SK-N-SH treated with all-trans-retinoic acid at 6 μM for 48 hours (cell line): ENCODE data around the gene GUCA2B.

ENCODE experiments used
- ATAC-seq: fragments of 200-7000 bp; cut with Tn5 transposase; 3 replicates; pipeline ENCODE4 v1.9.1; 2020; ENCODE audit warnings: mild to moderate bottlenecking, moderate library complexity
- ARNTL ChIP-seq: fragments of 450-650 bp; formaldehyde crosslinking; IDR thresholded peaks from 2 replicates; pipeline ENCODE4 v1.5.0; 2020; ENCODE audit warnings: low read depth, mild to moderate bottlenecking, moderate library complexity, borderline replicate concordance
- BACH2 ChIP-seq: fragments of 250-450 bp; sonication (Bioruptor Pico); IDR thresholded peaks from 2 replicates; pipeline ENCODE4 v1.9.0; 2021; ENCODE audit warnings: mild to moderate bottlenecking, borderline replicate concordance
- CREB5 ChIP-seq: fragments of 250-450 bp; sonication (Bioruptor Pico); IDR thresholded peaks from 2 replicates; pipeline ENCODE4 v1.5.1; 2020; ENCODE audit warnings: low read depth, mild to moderate bottlenecking, moderate library complexity
- CSDC2 ChIP-seq: fragments of 250-450 bp; sonication (Bioruptor Pico); IDR thresholded peaks from 2 replicates; pipeline ENCODE4 v1.5.0; 2020; ENCODE audit warnings: mild to moderate bottlenecking, moderate library complexity
- ESRRG ChIP-seq: fragments of 250-450 bp; sonication (Bioruptor Pico); IDR thresholded peaks from 2 replicates; pipeline ENCODE4 v1.6.1; 2021; ENCODE audit warnings: mild to moderate bottlenecking
- GLIS3 ChIP-seq: fragments of 250-450 bp; sonication (Bioruptor Pico); IDR thresholded peaks from 2 replicates; pipeline ENCODE4 v1.5.0; 2020; ENCODE audit warnings: mild to moderate bottlenecking, moderate library complexity
- ISL1 ChIP-seq: fragments of 250-450 bp; sonication (Bioruptor Pico); IDR thresholded peaks from 2 replicates; pipeline ENCODE4 v2.1.2; 2022; ENCODE audit warnings: mild to moderate bottlenecking, moderate library complexity
- OSR1 ChIP-seq: fragments of 250-450 bp; sonication (Bioruptor Pico); IDR thresholded peaks from 2 replicates; pipeline ENCODE4 v1.8.0; 2022; ENCODE audit warnings: moderate library complexity, mild to moderate bottlenecking, inconsistent platforms
- PPARA ChIP-seq: fragments of 250-450 bp; sonication (Bioruptor Pico); IDR thresholded peaks from 2 replicates; pipeline ENCODE4 v1.5.0; 2020; ENCODE audit warnings: mild to moderate bottlenecking, borderline replicate concordance
- RARB ChIP-seq: fragments of 250-450 bp; sonication (Bioruptor Pico); IDR thresholded peaks from 2 replicates; pipeline ENCODE4 v1.8.0; 2021; ENCODE audit warnings: mild to moderate bottlenecking, moderate library complexity
- SNAI2 ChIP-seq: fragments of 250-450 bp; sonication (Bioruptor Pico); IDR thresholded peaks from 2 replicates; pipeline ENCODE4 v1.5.0; 2020; ENCODE audit warnings: mild to moderate bottlenecking, moderate library complexity
- TCF4 ChIP-seq: fragments of 250-450 bp; sonication (Bioruptor Pico); IDR thresholded peaks from 2 replicates; pipeline ENCODE4 v1.8.0; 2021; ENCODE audit warnings: mild to moderate bottlenecking, moderate library complexity, borderline replicate concordance
- TOX ChIP-seq: fragments of 250-450 bp; sonication (Bioruptor Pico); IDR thresholded peaks from 2 replicates; pipeline ENCODE4 v1.8.0; 2021; ENCODE audit warnings: mild to moderate bottlenecking, moderate library complexity, borderline replicate concordance
- ZC3H10 ChIP-seq: fragments of 250-450 bp; sonication (Bioruptor Pico); IDR thresholded peaks from 2 replicates; pipeline ENCODE4 v1.5.1; 2021; ENCODE audit warnings: mild to moderate bottlenecking, moderate library complexity
- ZFP3 ChIP-seq: fragments of 250-450 bp; sonication (Bioruptor Pico); IDR thresholded peaks from 2 replicates; pipeline ENCODE4 v1.5.0; 2020; ENCODE audit warnings: mild to moderate bottlenecking, moderate library complexity
- ZFP30 ChIP-seq: fragments of 450-650 bp; formaldehyde crosslinking; IDR thresholded peaks from 2 replicates; pipeline ENCODE4 v1.5.0; 2022; ENCODE audit warnings: mild to moderate bottlenecking, moderate library complexity
- ZNF565 ChIP-seq: fragments of 450-650 bp; formaldehyde crosslinking; conservative IDR thresholded peaks from 2 replicates; pipeline ENCODE4 v1.5.0; 2020; ENCODE audit warnings: low read depth, mild to moderate bottlenecking, moderate library complexity
- ZNF70 ChIP-seq: fragments of 450-650 bp; formaldehyde crosslinking; IDR thresholded peaks from 2 replicates; pipeline ENCODE4 v1.5.0; 2020; ENCODE audit warnings: mild to moderate bottlenecking, moderate library complexity
- ZNF8 ChIP-seq: fragments of 450-650 bp; formaldehyde crosslinking; IDR thresholded peaks from 2 replicates; pipeline ENCODE4 v1.5.0; 2020; ENCODE audit warnings: mild to moderate bottlenecking, moderate library complexity
- TF ChIP-seq, protein P1 (sequence below): fragments of 250-450 bp; sonication (Bioruptor Pico); IDR thresholded peaks from 2 replicates; pipeline ENCODE4 v1.8.0; 2020; ENCODE audit warnings: mild to moderate bottlenecking, moderate library complexity, borderline replicate concordance
- TF ChIP-seq, protein P2 (sequence below): fragments of 250-450 bp; sonication (Bioruptor Pico); IDR thresholded peaks from 2 replicates; pipeline ENCODE4 v1.5.1; 2021; ENCODE audit warnings: mild to moderate bottlenecking, moderate library complexity
- TF ChIP-seq, protein P3 (sequence below): fragments of 250-450 bp; sonication (Bioruptor Pico); IDR thresholded peaks from 2 replicates; pipeline ENCODE4 v1.8.0; 2021; ENCODE audit warnings: low read depth, mild to moderate bottlenecking, moderate library complexity, borderline replicate concordance

The GUCA2B gene

GRCh38 chr1:42135426-42135825, 17.8 kb upstream of the GUCA2B start:
- TF ChIP-seq ZNF70 (CRISPR knock-in tag), result no peak
- no peak for TF ChIP-seq ISL1 (CRISPR knock-in tag)
- TF ChIP-seq ZNF8 (CRISPR knock-in tag), result no peak
- no peak for TF ChIP-seq CSDC2
- no peak for TF ChIP-seq ZNF565
- TF ChIP-seq, protein P1, sequence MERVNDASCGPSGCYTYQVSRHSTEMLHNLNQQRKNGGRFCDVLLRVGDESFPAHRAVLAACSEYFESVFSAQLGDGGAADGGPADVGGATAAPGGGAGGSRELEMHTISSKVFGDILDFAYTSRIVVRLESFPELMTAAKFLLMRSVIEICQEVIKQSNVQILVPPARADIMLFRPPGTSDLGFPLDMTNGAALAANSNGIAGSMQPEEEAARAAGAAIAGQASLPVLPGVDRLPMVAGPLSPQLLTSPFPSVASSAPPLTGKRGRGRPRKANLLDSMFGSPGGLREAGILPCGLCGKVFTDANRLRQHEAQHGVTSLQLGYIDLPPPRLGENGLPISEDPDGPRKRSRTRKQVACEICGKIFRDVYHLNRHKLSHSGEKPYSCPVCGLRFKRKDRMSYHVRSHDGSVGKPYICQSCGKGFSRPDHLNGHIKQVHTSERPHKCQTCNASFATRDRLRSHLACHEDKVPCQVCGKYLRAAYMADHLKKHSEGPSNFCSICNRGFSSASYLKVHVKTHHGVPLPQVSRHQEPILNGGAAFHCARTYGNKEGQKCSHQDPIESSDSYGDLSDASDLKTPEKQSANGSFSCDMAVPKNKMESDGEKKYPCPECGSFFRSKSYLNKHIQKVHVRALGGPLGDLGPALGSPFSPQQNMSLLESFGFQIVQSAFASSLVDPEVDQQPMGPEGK (CRISPR knock-in tag), result no peak
- TF ChIP-seq ARNTL (CRISPR knock-in tag), result no peak
- no peak for TF ChIP-seq CREB5
- no peak for TF ChIP-seq SNAI2 (CRISPR knock-in tag)
- no peak for TF ChIP-seq GLIS3 (CRISPR knock-in tag)
- TF ChIP-seq, protein P2, sequence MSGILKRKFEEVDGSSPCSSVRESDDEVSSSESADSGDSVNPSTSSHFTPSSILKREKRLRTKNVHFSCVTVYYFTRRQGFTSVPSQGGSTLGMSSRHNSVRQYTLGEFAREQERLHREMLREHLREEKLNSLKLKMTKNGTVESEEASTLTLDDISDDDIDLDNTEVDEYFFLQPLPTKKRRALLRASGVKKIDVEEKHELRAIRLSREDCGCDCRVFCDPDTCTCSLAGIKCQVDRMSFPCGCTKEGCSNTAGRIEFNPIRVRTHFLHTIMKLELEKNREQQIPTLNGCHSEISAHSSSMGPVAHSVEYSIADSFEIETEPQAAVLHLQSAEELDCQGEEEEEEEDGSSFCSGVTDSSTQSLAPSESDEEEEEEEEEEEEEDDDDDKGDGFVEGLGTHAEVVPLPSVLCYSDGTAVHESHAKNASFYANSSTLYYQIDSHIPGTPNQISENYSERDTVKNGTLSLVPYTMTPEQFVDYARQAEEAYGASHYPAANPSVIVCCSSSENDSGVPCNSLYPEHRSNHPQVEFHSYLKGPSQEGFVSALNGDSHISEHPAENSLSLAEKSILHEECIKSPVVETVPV (CRISPR knock-in tag), result no peak
- TF ChIP-seq ZFP30 (CRISPR knock-in tag), result no peak
- ATAC-seq, result no peak

DNA sequence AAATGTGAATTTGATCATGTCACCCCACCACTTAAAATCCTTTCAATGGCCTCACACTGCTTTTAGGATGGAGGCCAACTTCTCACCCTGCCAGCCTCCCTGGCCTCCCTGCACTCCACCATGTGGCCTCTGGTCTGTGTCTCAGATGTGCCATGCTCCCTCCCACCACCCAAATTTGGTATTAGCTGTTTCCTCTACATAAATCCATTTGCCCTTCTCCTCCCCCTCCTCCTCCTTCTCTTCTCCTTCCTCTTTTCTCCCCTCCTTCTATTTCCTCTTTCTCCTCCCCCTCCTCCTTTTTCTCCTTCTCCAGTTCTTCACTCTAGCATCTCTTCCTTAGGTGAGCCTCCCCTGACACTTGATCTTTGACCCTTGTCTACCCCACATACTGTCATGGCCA, 16.7 kb upstream of the GUCA2B start:
- no peak for TF ChIP-seq GLIS3 (CRISPR knock-in tag)
- no peak for TF ChIP-seq TOX
- TF ChIP-seq OSR1 (CRISPR knock-in tag), result no peak
- no peak for TF ChIP-seq RARB (CRISPR knock-in tag)
- no peak for TF ChIP-seq ZC3H10
- TF ChIP-seq PPARA (CRISPR knock-in tag), result no peak
- TF ChIP-seq ZFP30 (CRISPR knock-in tag), result no peak
- no peak for TF ChIP-seq ISL1 (CRISPR knock-in tag)
- no peak for TF ChIP-seq ESRRG (CRISPR knock-in tag)
- TF ChIP-seq, all 23 proteins: peak for 0
- no peak for ATAC-seq

GRCh38 chr1:42137766-42138165, 15.4 kb upstream of the GUCA2B start:
- ATAC-seq, result no peak
- TF ChIP-seq OSR1 (CRISPR knock-in tag), result no peak
- TF ChIP-seq PPARA (CRISPR knock-in tag), result no peak
- no peak for TF ChIP-seq SNAI2 (CRISPR knock-in tag)
- TF ChIP-seq ESRRG (CRISPR knock-in tag), result no peak
- TF ChIP-seq, protein P1 (CRISPR knock-in tag), result no peak
- no peak for TF ChIP-seq BACH2 (CRISPR knock-in tag)
- no peak for TF ChIP-seq TCF4 (CRISPR knock-in tag)
- TF ChIP-seq ZC3H10, result no peak
- no peak for TF ChIP-seq CSDC2
- no peak for TF ChIP-seq ZNF565
- no peak for TF ChIP-seq RARB (CRISPR knock-in tag)
- no peak for TF ChIP-seq TOX
- no peak for TF ChIP-seq ZFP3 (CRISPR knock-in tag)

GRCh38 chr1:42138586-42138985, 14.6 kb upstream of the GUCA2B start:
- no peak for TF ChIP-seq PPARA (CRISPR knock-in tag)
- TF ChIP-seq, all 23 proteins: peak for 0
- no peak for ATAC-seq

- ATAC-seq, result no peak
- TF ChIP-seq CSDC2 (no peak), ISL1 (CRISPR knock-in tag) (no peak), TOX (no peak), SNAI2 (CRISPR knock-in tag) (no peak), ZFP30 (CRISPR knock-in tag) (no peak), PPARA (CRISPR knock-in tag) (no peak), RARB (CRISPR knock-in tag) (no peak), BACH2 (CRISPR knock-in tag) (no peak), ZNF8 (CRISPR knock-in tag) (no peak), ZC3H10 (no peak), TCF4 (CRISPR knock-in tag) (no peak)
- TF ChIP-seq, protein P1 (CRISPR knock-in tag), result no peak
- TF ChIP-seq, protein P3, sequence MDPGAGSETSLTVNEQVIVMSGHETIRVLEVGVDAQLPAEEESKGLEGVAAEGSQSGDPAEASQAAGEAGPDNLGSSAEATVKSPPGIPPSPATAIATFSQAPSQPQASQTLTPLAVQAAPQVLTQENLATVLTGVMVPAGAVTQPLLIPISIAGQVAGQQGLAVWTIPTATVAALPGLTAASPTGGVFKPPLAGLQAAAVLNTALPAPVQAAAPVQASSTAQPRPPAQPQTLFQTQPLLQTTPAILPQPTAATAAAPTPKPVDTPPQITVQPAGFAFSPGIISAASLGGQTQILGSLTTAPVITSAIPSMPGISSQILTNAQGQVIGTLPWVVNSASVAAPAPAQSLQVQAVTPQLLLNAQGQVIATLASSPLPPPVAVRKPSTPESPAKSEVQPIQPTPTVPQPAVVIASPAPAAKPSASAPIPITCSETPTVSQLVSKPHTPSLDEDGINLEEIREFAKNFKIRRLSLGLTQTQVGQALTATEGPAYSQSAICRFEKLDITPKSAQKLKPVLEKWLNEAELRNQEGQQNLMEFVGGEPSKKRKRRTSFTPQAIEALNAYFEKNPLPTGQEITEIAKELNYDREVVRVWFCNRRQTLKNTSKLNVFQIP, result no peak
- TF ChIP-seq, protein P2 (CRISPR knock-in tag), result no peak
Measured at GRCh38 chr1:42139444-42139843, 13.8 kb upstream of the GUCA2B start.
